Measurements from ENCODE around the gene PCBP1. TPM values are rescaled to one million over a fixed set of nuclear protein-coding genes. Genes with fewer than 3 reads are reported as not detected.

PCBP1 gene
- total and polyA plus RNA-seq, 5 donors from 2014 or later = 131 to 330 (median 185) TPM

DNA sequence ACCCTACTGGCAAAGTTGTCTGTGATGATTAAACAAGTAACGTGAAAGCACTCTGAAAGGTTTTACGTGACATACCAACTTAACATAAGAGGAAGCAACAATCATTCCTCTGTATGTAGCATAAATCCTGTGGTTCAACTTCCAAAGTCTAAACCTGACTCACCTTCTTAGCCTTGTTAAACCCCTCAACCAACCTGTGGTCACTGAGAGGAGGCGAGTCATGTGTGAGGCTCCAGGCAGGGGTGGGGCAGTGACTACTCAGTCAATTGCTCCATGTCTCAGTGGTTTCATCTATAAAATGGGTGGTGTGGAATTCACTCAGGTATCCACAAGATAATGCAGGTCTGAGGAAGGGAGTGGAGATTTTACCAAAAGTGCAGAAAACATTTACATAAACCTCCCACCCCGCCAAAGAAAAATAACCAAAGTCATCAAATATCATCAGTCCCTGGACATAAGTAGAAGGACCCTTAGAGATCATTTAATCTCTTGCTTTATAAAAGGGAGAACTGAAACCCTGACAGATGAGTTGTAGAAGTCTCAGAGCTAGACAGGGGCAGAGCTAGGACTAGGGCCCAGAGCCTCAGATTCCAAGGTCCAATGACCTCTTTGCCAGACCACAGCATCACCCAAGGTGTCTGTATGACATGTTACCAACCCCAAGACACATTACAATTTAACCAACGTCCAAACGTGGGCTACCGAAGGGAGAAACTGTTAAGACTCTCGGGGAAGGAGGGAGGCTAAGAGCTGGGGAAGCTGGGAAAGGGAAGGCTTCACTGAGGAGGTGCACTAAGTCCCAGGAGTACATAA is 3.7 kb upstream of the PCBP1 start:
- no peak for ATAC-seq (ENCODE audit: low read depth in 2 of 2)
- peaks cover 62% of the 10 kb centered on the region for H3K4me1 ChIP-seq (ENCODE audit: control insufficient read depth, insufficient read depth, low read length, poor library complexity, severe bottlenecking)
- Mint-ChIP-seq H3K4me3 (peak overlapping the region; percentile 84 to 98 (median 92)), H3K36me3 (peaks cover 48% of the 10 kb centered on the region), H3K9me3 (no peaks in the 10 kb centered on the region), H3K4me1 (peaks cover 28 to 71% (median 54%) of the 10 kb centered on the region in 4 donors), H3K27me3 (peaks cover 12% of the 10 kb centered on the region), H3K27ac (peak overlapping the region; percentile 95 to 100 (median 100))
- peak overlapping the region; percentile 100 for H3K27ac ChIP-seq (ENCODE audit: insufficient read depth, low read length, poor library complexity, severe bottlenecking)
- DNase-seq = peak in 1 of 3 donors; percentile 37
- peaks cover 40% of the 10 kb centered on the region for H3K36me3 ChIP-seq (ENCODE audit: control insufficient read depth, insufficient read depth, low read length)
- no peaks in the 10 kb centered on the region for H3K27me3 ChIP-seq (ENCODE audit: control insufficient read depth, insufficient read depth, low read length)
- H3K4me3 ChIP-seq (ENCODE audit: low read depth, low read length) = peak overlapping the region; percentile 77
- H3K9me3 ChIP-seq (ENCODE audit: control insufficient read depth in 2 of 2, low read length in 2 of 2) = no peaks in the 10 kb centered on the region

- Mint-ChIP-seq H3K27ac (peak overlapping the region; percentile 100), H3K27me3 (peaks cover 12% of the 10 kb centered on the region), H3K4me3 (peak overlapping the region; percentile 97 to 98 (median 98)), H3K36me3 (peaks cover 45% of the 10 kb centered on the region), H3K9me3 (no peaks in the 10 kb centered on the region), H3K4me1 (peaks cover 27 to 70% (median 51%) of the 10 kb centered on the region in 4 donors)
- Histone ChIP-seq H3K27ac (ENCODE audit: insufficient read depth, low read length, poor library complexity, severe bottlenecking) (peak overlapping the region; percentile 100), H3K36me3 (ENCODE audit: control insufficient read depth, insufficient read depth, low read length) (peaks cover 29% of the 10 kb centered on the region), H3K9me3 (ENCODE audit: control insufficient read depth in 2 of 2, low read length in 2 of 2) (no peaks in the 10 kb centered on the region), H3K27me3 (ENCODE audit: control insufficient read depth, insufficient read depth, low read length) (no peaks in the 10 kb centered on the region), H3K4me3 (ENCODE audit: low read depth, low read length) (peak overlapping the region; percentile 77), H3K4me1 (ENCODE audit: control insufficient read depth, insufficient read depth, low read length, poor library complexity, severe bottlenecking) (peaks cover 76% of the 10 kb centered on the region)
- peak; percentile 15 to 23 for ATAC-seq (ENCODE audit: low read depth in 2 of 2)
- DNase-seq = peak; percentile 55 to 82 (median 62)
Observed at GRCh38 chr2:70084973-70085710, 2.1 kb upstream of the PCBP1 start.

DNA sequence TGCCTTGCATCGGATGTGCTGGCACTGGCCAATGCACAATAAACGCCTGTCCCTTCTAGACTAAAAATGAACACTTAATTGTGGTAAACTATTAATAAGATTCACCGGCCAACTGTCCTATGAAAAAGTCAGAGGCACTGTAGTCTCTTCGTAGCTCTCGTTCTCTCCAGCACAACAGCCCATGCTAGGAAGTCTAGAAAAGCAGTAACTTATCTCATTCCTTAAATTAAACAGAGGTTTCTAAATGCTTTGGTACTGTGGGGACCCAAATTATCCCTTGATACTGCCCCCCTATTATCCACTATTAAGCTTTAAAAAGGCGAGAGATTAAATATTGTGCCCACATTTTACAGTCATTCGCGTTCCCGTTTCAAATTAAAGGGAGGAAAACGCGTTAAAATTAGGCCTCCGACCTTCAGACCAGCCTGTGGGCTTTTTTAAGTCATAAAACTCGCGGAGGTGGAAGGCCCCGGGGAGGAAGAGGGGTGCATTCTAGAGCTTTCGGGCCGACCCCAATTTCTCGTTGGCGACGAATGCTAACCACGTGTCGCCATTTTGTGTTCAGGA is 1.5 kb upstream of the PCBP1 start:
- Mint-ChIP-seq H3K4me3 (peak overlapping the region; percentile 97 to 98 (median 98)), H3K9me3 (no peaks in the 10 kb centered on the region), H3K36me3 (peaks cover 47% of the 10 kb centered on the region), H3K4me1 (peaks cover 27 to 70% (median 54%) of the 10 kb centered on the region in 4 donors), H3K27me3 (peaks cover 12% of the 10 kb centered on the region), H3K27ac (peak overlapping the region; percentile 100)
- H3K4me1 ChIP-seq (ENCODE audit: control insufficient read depth, insufficient read depth, low read length, poor library complexity, severe bottlenecking) = peaks cover 80% of the 10 kb centered on the region
- H3K9me3 ChIP-seq (ENCODE audit: control insufficient read depth in 2 of 2, low read length in 2 of 2) = no peaks in the 10 kb centered on the region
- peak overlapping the region; percentile 77 for H3K4me3 ChIP-seq (ENCODE audit: low read depth, low read length)
- no peaks in the 10 kb centered on the region for H3K27me3 ChIP-seq (ENCODE audit: control insufficient read depth, insufficient read depth, low read length)
- peak overlapping the region; percentile 100 for H3K27ac ChIP-seq (ENCODE audit: insufficient read depth, low read length, poor library complexity, severe bottlenecking)
- H3K36me3 ChIP-seq (ENCODE audit: control insufficient read depth, insufficient read depth, low read length) = peaks cover 24% of the 10 kb centered on the region
- ATAC-seq (ENCODE audit: low read depth in 2 of 2) (no peak), DNase-seq (peak in 2 of 3 donors; percentile 45 to 59)

DNA sequence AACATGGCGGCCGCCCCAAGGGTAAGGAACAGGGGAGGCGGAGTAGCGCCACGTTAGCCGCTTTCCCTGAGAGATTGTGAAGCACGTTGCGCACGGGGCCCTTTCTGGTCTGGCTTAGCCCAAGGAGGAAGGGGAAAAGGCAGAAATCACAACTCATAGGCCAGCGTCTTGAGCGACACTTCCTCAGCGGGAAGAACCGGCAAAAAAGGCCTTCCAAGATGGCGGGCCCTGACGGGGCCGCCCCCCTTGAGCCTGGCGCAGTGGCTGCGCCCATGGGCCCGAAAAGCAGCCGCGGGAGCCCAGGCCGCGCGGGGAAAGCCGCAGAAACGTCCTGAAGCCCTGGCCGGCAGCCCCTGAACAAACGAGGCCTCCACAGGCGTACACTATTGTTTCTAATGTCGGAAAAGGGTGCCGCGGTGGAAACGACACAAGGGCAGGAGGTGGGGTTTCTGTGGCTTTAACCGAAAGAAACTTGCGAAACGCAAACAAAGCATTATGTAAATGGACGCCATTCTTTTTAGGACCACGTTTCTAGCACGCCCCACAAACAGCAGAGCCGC is 919 bp upstream of the PCBP1 start:
- Mint-ChIP-seq H3K4me3 (peak overlapping the region; percentile 97 to 98 (median 98)), H3K9me3 (no peaks in the 10 kb centered on the region), H3K27ac (peak overlapping the region; percentile 100), H3K4me1 (peaks cover 27 to 70% (median 55%) of the 10 kb centered on the region in 4 donors), H3K27me3 (peaks cover 12% of the 10 kb centered on the region), H3K36me3 (peaks cover 45% of the 10 kb centered on the region)
- Histone ChIP-seq H3K36me3 (ENCODE audit: control insufficient read depth, insufficient read depth, low read length) (peaks cover 24% of the 10 kb centered on the region), H3K27ac (ENCODE audit: insufficient read depth, low read length, poor library complexity, severe bottlenecking) (peak overlapping the region; percentile 100), H3K9me3 (ENCODE audit: control insufficient read depth in 2 of 2, low read length in 2 of 2) (no peaks in the 10 kb centered on the region), H3K4me1 (ENCODE audit: control insufficient read depth, insufficient read depth, low read length, poor library complexity, severe bottlenecking) (peaks cover 83% of the 10 kb centered on the region), H3K4me3 (ENCODE audit: low read depth, low read length) (peak overlapping the region; percentile 77), H3K27me3 (ENCODE audit: control insufficient read depth, insufficient read depth, low read length) (no peaks in the 10 kb centered on the region)
- peak; percentile 72 to 94 (median 91) for DNase-seq
- peak; percentile 30 to 44 for ATAC-seq (ENCODE audit: low read depth in 2 of 2)

DNA sequence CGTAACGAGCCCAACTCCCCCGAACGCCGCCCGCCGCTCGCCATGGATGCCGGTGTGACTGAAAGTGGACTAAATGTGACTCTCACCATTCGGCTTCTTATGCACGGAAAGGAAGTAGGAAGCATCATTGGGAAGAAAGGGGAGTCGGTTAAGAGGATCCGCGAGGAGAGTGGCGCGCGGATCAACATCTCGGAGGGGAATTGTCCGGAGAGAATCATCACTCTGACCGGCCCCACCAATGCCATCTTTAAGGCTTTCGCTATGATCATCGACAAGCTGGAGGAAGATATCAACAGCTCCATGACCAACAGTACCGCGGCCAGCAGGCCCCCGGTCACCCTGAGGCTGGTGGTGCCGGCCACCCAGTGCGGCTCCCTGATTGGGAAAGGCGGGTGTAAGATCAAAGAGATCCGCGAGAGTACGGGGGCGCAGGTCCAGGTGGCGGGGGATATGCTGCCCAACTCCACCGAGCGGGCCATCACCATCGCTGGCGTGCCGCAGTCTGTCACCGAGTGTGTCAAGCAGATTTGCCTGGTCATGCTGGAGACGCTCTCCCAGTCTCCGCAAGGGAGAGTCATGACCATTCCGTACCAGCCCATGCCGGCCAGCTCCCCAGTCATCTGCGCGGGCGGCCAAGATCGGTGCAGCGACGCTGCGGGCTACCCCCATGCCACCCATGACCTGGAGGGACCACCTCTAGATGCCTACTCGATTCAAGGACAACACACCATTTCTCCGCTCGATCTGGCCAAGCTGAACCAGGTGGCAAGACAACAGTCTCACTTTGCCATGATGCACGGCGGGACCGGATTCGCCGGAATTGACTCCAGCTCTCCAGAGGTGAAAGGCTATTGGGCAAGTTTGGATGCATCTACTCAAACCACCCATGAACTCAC is 673 bp downstream of the PCBP1 start:
- H3K4me1 Mint-ChIP-seq = peaks cover 34 to 78% (median 60%) of the 10 kb centered on the region in 4 donors
- no peaks in the 10 kb centered on the region for H3K9me3 ChIP-seq (ENCODE audit: control insufficient read depth in 2 of 2, low read length in 2 of 2)
- H3K4me1 ChIP-seq (ENCODE audit: control insufficient read depth, insufficient read depth, low read length, poor library complexity, severe bottlenecking) = peaks cover 77% of the 10 kb centered on the region
- peak overlapping the region; percentile 100 for H3K27ac ChIP-seq (ENCODE audit: insufficient read depth, low read length, poor library complexity, severe bottlenecking)
- H3K27me3 ChIP-seq (ENCODE audit: control insufficient read depth, insufficient read depth, low read length) = no peaks in the 10 kb centered on the region
- ATAC-seq (ENCODE audit: low read depth in 2 of 2) (no peak), DNase-seq (peak; percentile 27 to 68 (median 41))
- peaks cover 19% of the 10 kb centered on the region for H3K36me3 ChIP-seq (ENCODE audit: control insufficient read depth, insufficient read depth, low read length)
- no peaks in the 10 kb centered on the region for H3K9me3 Mint-ChIP-seq
- H3K36me3 Mint-ChIP-seq = peaks cover 49% of the 10 kb centered on the region
- peak overlapping the region; percentile 95 to 98 (median 98) for H3K4me3 Mint-ChIP-seq
- peaks cover 12% of the 10 kb centered on the region for H3K27me3 Mint-ChIP-seq
- H3K27ac Mint-ChIP-seq = peak overlapping the region; percentile 98 to 100 (median 100)
- H3K4me3 ChIP-seq (ENCODE audit: low read depth, low read length) = peak overlapping the region; percentile 98

- H3K36me3 ChIP-seq (ENCODE audit: control insufficient read depth, insufficient read depth, low read length) = peaks cover 12% of the 10 kb centered on the region
- H3K9me3 ChIP-seq (ENCODE audit: control insufficient read depth in 2 of 2, low read length in 2 of 2) = no peaks in the 10 kb centered on the region
- H3K36me3 Mint-ChIP-seq = peaks cover 41% of the 10 kb centered on the region
- H3K27me3 Mint-ChIP-seq = peaks cover 12% of the 10 kb centered on the region
- H3K4me1 ChIP-seq (ENCODE audit: control insufficient read depth, insufficient read depth, low read length, poor library complexity, severe bottlenecking) = peaks cover 70% of the 10 kb centered on the region
- no peak for ATAC-seq (ENCODE audit: low read depth in 2 of 2)
- H3K4me3 Mint-ChIP-seq = peak overlapping the region; percentile 95 to 98 (median 98)
- peak overlapping the region; percentile 98 to 100 (median 100) for H3K27ac Mint-ChIP-seq
- no peak for DNase-seq
- peak overlapping the region; percentile 100 for H3K27ac ChIP-seq (ENCODE audit: insufficient read depth, low read length, poor library complexity, severe bottlenecking)
- no peaks in the 10 kb centered on the region for H3K27me3 ChIP-seq (ENCODE audit: control insufficient read depth, insufficient read depth, low read length)
- H3K4me3 ChIP-seq (ENCODE audit: low read depth, low read length) = peak overlapping the region; percentile 98
- no peaks in the 10 kb centered on the region for H3K9me3 Mint-ChIP-seq
- peaks cover 33 to 78% (median 58%) of the 10 kb centered on the region in 4 donors for H3K4me1 Mint-ChIP-seq
Observed at GRCh38 chr2:70088598-70089219, 1.4 kb downstream of the PCBP1 start.

All from CD4-positive, CD25-positive, alpha-beta regulatory T cell (primary cell).